Tibial artery (tissue), 4 donors: ENCODE results near the gene RAB44.

Experiments used
- DNase-seq, 2 donors: peaks; one replicate each; pipeline ENCODE4 v3.0.0-alpha.2; 2019
- H3K27ac ChIP-seq, 2 donors: fragments of 200-600 bp; sonication (generic) in 1 of 2; 1 replicate in 1 of 2; 2 replicates in 1 of 2; pipeline ENCODE4 v1.5.1; 2018 to 2019; ENCODE audit warnings: mild to moderate bottlenecking in 1 of 2
- H3K27me3 ChIP-seq, 2 donors: fragments of 200-600 bp; sonication (generic) in 1 of 2; one replicate each; pipeline versions ENCODE4 v1.5.1 to v1.6.0; 2016 to 2019
- H3K36me3 ChIP-seq, 3 donors: fragments of 200-600 bp; sonication (generic) in 2 of 3; one replicate each; pipeline ENCODE4 v1.5.1; 2016 to 2019; ENCODE audit warnings: mild to moderate bottlenecking in 2 of 3
- H3K4me1 ChIP-seq, 4 donors: fragments of 200-600 bp; sonication (generic) in 2 of 4; 1 replicate in 3 of 4; 2 replicates in 1 of 4; pipeline ENCODE4 v1.5.1; 2016 to 2019
- H3K4me3 ChIP-seq, 2 donors: fragments of 200-600 bp; sonication (generic) in 1 of 2; 1 replicate in 1 of 2; 2 replicates in 1 of 2; pipeline ENCODE4 v1.5.1; 2018 to 2019; ENCODE audit warnings: mild to moderate bottlenecking in 2 of 2
- H3K9me3 ChIP-seq, 3 donors: fragments of 200-600 bp; sonication (generic) in 1 of 3; one replicate each; pipeline ENCODE4 v1.5.1; 2016 to 2019
- CTCF ChIP-seq, 2 experiments: fragments of 200-600 bp in 1 of 2; fragments of 450-650 bp in 1 of 2; IDR thresholded peaks; one replicate each; pipeline ENCODE4 v1.5.1; 2017 to 2019; ENCODE audit warnings: antibody characterized with exemption in 2 of 2, mild to moderate bottlenecking in 1 of 2, moderate library complexity in 1 of 2
- intact Hi-C: fragments of 100-400 bp; cut with DNase I; formaldehyde crosslinking; loops from one replicate; pipeline ENCODE4 v1.15.0; 2023; ENCODE audit warnings: low total_unique reads

RAB44 gene

GRCh38 chr6:36735110-36736071 lies 37.8 kb downstream of the RAB44 start:
- Histone ChIP-seq H3K36me3 (no peaks in the 10 kb centered on the region), H3K9me3 (no peaks in the 10 kb centered on the region), H3K27me3 (no peaks in the 10 kb centered on the region), H3K27ac (peak overlapping the region; percentile 81 to 89), H3K4me1 (peaks cover 0 to 20% (median 16%) of the 10 kb centered on the region in 4 donors), H3K4me3 (peak overlapping the region; percentile 41 to 50)
- DNase-seq: peak; percentile 91 to 94
- peak; percentile 5 to 31 for TF ChIP-seq CTCF (IDR thresholded peaks at IDR 0.05)
- intact Hi-C loops: no loop called here

- DNase-seq: no peak
- H3K27ac ChIP-seq: no peak overlapping the region
- H3K9me3 ChIP-seq: no peaks in the 10 kb centered on the region
- H3K27me3 ChIP-seq: no peaks in the 10 kb centered on the region
- TF ChIP-seq CTCF (IDR thresholded peaks at IDR 0.05): no peak
- H3K36me3 ChIP-seq: no peaks in the 10 kb centered on the region
- peaks cover 0 to 20% (median 16%) of the 10 kb centered on the region in 4 donors for H3K4me1 ChIP-seq
- intact Hi-C loops: no loop called here
- no peak overlapping the region for H3K4me3 ChIP-seq
These were observed 39.6 kb downstream of the RAB44 start for GRCh38 chr6:36737043-36737785.

- peaks cover 0 to 20% (median 16%) of the 10 kb centered on the region in 4 donors for H3K4me1 ChIP-seq
- H3K4me3 ChIP-seq: no peak overlapping the region
- no peaks in the 10 kb centered on the region for H3K36me3 ChIP-seq
- TF ChIP-seq CTCF (IDR thresholded peaks at IDR 0.05): no peak
- no peaks in the 10 kb centered on the region for H3K9me3 ChIP-seq
- DNase-seq: no peak
- no peak overlapping the region for H3K27ac ChIP-seq
- intact Hi-C loops: no loop called here
- no peaks in the 10 kb centered on the region for H3K27me3 ChIP-seq
These were observed 40.5 kb downstream of the RAB44 start for GRCh38 chr6:36738108-36738507.

- Histone ChIP-seq H3K27me3 (peaks cover 0 to 2% of the 10 kb centered on the region in 2 donors), H3K9me3 (no peaks in the 10 kb centered on the region), H3K4me1 (peaks cover 0 to 11% (median 9%) of the 10 kb centered on the region in 4 donors), H3K4me3 (no peak overlapping the region), H3K27ac (no peak overlapping the region), H3K36me3 (no peaks in the 10 kb centered on the region)
- no peak for DNase-seq
- TF ChIP-seq CTCF (IDR thresholded peaks at IDR 0.05): no peak
- intact Hi-C loops: loop anchor here (10.0 kb wide), 1 partner anchor 325 kb away; no protein-coding TSS in a partner anchor
These were observed 42.6 kb downstream of the RAB44 start for GRCh38 chr6:36739947-36740817.

- Histone ChIP-seq H3K36me3 (no peaks in the 10 kb centered on the region), H3K4me1 (peaks cover 0 to 6% (median 3%) of the 10 kb centered on the region in 4 donors), H3K27me3 (peaks cover 0 to 2% of the 10 kb centered on the region in 2 donors), H3K27ac (no peak overlapping the region), H3K9me3 (no peaks in the 10 kb centered on the region), H3K4me3 (no peak overlapping the region)
- intact Hi-C loops: loop anchor here (10.0 kb wide), 1 partner anchor 326 kb away; no protein-coding TSS in a partner anchor
- DNase-seq: no peak
- TF ChIP-seq CTCF (IDR thresholded peaks at IDR 0.05): no peak
These were observed 43.2 kb downstream of the RAB44 start for GRCh38 chr6:36740818-36741179.
